Activated CD4-positive, alpha-beta T cell treated with anti-CD3 and anti-CD28 coated beads, Interleukin-10, Interleukin-2, amounts not matched to agents 100 ng/mL and 50 ng/mL, durations not matched to agents 16 hours and 8 hours (primary cell): ENCODE data around the gene FOXJ1.

ENCODE experiments used
- DNase-seq: peaks from one replicate; pipeline ENCODE4 v3.0.0-alpha.2; 2020

FOXJ1 gene

DNA sequence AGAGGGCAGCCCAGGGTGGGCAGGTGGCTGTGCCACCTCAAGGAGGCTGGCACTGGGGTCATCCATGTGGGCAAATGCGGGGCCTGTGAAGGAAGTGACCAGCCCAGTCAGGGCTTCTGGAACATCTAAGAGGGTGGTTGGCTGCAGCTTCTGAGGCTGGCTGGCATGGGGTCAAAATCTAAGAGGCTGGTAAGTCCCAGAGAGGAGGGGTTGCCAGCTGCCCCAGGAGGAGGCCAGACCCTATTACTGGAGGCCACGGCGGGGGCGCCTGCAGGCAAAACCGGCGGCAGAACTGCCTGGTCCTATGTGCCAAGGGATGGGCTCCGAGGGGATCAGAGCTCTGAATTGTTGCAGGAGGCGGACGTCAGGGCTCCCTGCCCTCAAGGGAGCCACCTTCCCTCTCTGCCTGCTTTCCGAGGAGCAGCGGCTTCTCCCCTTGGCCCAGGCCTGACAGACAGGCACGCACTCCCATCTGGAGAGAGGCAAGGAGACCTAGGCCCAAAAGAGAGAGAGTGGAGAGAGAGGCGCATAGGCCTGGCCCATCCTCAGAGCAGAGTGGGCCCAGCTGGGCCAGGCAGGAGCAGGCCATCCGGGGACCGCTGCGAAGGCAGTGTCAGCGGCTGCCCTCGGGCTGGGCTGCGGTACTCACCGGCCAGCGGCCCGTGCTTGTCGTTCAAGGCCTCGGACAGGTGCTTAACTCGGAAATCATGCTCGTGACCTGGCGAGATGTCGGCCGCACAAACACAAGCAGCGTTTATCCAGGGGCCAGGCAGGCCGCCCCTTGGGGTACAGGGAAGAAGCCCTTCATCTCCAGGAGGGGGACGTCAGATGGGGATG, 51.1 kb downstream of the FOXJ1 start:
- DNase-seq, result no peak

DNA sequence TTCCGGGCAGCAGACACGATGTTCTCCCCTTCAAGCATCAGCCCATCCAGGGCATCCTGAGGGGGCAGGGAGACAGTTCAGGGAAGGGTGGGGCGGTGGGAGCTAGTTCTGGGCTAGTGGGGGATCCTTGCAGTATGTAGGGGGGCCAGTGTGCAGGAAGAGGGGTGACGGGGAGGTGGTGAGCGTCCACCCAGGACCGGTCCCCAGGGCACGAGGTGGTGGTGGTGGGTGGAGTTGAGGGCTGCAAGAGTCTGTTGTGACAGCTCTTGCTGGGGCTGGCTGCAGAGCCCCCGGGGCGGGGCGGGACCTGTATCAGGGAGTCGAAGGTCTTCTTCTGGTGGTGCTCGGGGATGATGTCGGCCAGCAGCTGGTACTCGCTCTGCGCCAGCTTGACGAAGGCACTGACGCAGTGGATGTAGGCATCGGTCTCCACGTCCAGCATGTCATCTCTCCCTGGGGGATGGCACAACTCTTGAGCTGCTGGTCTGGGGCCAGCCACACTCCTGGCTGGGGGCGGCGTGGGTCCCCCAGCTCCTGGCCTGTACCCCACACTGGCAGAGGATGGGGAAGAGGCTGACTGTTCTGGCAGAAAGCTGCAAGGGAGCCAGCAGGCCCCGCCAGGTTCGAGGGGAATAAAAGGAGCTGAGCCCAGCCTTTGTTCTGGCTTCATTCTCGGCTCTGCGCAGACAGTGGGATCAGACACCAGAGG, 52.0 kb downstream of the FOXJ1 start:
- no peak for DNase-seq

DNA sequence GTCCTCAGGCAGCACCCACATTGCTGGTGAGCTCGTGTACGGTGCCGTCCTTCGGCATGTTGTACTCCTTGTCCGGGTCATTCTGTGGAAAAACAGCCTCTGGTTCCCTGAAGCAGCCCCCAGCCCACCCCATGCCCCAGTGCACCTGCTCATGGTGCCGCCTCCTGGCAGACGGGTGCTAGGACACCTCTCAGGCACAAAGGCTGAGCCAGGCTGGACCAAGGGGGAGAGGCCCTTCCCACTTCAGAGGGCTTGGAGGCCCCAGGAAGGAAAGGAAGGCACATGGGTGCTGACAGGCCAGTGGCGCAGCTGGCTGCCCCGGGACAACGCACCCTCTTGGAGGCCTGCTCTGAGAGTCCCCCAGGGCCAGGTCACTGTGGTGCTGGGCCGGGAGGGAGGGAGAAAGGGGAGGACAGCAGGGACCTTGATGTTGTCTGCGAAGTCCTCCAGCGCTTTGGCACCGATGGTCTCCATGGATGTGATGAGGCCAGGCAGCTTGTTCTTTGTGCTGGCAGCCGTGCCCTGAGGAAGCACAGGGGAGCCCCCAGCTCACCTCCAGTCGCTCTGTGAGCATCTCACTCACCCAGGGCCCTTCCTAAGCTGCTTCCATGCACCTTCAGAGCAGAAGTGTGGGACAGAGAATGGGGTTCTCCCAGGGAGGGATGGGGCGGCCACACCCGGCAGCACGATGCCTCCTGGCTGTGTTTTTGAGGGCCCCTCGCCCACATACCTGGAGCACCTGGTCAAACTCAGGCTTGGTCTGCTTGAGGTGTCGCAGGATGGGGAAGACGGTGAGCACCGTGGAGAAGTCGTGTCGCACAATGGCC, 52.8 kb downstream of the FOXJ1 start:
- DNase-seq, result no peak

DNA sequence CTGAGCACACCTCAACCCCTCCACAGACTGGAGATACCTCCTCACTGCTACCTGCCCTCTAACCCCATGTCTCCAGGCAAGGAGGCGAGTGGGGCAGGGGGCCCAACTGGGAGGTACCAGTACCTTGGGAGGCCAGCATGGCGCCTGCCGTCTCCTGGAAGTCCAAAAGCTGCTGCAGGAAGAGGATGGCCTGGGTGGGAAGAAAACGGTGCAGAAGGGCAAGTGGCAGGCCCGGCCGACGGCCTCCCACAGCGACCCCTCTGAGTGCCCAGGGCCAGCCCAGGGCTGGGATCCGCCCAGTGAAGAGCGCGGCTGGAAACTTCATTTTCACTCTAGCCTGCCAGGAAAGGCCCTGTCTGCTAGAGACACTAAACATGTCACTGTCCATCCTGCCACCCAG, 53.5 kb downstream of the FOXJ1 start:
- DNase-seq, result no peak

DNA sequence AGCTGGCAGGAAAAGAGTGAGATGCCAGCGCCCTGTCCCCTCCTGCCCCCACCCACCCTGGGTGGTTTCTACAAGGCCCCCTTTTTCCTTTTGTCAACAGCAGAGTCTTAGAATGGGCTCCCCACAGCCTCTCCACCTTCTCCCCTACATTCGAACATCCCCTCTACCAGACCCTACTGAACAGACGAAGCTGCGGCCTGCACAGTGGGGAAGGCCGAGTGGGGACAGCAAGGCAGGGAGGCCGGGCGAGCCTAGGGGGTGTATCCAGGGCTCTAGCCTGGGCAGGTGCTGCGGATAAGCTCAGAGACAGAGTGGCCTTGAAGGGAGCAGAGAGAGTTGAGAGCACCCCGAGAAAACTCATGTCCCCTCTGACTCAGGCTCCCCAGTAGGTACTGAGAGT, 54.7 kb downstream of the FOXJ1 start:
- DNase-seq, result no peak
